Erythroblast (primary cell): ENCODE measurements around the gene MYOD1.
A peak's percentile ranks its signal among the peaks of the same experiment; 100 is the strongest.

Source experiments
- DNase-seq, 2 experiments: peaks; one replicate each; lab custom pipeline; 2025; lab: John Stamatoyannopoulos, UW
- GATA1 ChIP-seq: IDR thresholded peaks from 2 replicates; pipeline ENCODE4 v1.6.1; 2011; ENCODE audit warnings: low read depth, mild to moderate bottlenecking, control low read depth, low read length, moderate library complexity
- POLR2A ChIP-seq: IDR thresholded peaks from 2 replicates; pipeline ENCODE4 v1.6.1; 2011; ENCODE audit warnings: mild to moderate bottlenecking, low read length

MYOD1 gene

DNA sequence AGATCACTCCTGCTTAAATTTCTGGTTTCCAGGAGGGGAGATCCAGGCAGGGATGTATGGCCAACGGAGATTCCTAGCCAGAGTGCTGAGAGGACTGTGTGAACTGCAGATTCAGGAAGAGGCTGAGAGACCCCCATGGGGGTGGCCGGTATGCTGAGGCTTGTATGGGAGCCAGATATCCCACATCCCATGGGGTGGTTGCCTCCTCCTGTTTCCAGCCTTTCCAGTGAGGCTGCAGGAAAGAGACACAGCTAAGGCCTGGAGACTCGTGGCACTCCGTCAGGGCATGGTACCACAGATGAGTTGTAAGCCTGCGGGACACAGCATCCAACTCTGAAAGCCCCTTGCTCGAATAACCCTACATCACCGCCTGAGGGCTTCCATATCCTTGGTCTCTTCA lies 1.4 kb upstream of the MYOD1 start:
- DNase-seq = no peak
- TF ChIP-seq GATA1 (no peak), POLR2A (no peak)

DNA sequence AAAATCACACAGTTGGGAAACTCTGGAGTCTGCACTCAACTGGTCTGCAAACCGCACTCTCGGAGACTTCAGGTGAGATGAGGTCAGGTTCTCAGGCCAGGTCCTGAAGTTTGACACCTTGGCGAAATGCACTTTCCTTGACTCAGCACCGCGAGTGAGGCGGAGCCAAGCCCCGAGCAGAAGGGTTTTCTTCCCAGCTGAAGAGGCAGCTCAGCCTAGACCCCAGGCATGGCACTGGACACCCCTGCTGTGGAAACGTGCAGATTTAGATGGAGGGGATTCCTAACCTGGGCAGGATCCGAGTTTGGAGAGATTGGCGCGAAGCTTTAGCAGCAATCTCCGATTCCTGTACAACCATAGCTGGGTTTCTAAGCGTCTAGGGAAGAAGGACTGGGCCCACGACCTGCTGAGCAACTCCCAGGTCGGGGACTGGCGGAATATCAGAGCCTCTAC lies 835 bp upstream of the MYOD1 start:
- no peak for DNase-seq
- no peak for TF ChIP-seq POLR2A
- no peak for TF ChIP-seq GATA1

DNA sequence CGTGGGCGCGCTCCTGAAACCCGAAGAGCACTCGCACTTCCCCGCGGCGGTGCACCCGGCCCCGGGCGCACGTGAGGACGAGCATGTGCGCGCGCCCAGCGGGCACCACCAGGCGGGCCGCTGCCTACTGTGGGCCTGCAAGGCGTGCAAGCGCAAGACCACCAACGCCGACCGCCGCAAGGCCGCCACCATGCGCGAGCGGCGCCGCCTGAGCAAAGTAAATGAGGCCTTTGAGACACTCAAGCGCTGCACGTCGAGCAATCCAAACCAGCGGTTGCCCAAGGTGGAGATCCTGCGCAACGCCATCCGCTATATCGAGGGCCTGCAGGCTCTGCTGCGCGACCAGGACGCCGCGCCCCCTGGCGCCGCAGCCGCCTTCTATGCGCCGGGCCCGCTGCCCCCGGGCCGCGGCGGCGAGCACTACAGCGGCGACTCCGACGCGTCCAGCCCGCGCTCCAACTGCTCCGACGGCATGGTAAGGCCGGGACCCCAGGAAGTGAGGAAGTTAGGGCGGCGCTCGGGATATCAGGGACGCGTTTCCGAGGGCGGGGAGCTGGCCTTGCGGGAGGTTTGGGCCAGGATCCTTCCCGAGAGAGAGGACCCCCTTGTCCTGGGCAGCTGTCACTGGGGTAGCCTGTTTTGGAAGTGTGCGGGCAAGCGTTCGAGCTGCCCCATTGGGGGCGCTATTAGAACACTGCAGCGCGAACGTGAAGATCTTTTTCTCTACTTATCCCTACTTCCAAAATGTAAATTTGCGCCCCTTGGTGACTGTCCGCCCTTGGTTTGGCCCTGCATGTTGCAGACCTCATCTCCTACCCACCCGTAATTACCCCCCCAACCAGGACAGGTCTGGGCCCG lies 796 bp downstream of the MYOD1 start:
- TF ChIP-seq GATA1 (no peak), POLR2A (no peak)
- DNase-seq = peak; percentile 7 to 16

DNA sequence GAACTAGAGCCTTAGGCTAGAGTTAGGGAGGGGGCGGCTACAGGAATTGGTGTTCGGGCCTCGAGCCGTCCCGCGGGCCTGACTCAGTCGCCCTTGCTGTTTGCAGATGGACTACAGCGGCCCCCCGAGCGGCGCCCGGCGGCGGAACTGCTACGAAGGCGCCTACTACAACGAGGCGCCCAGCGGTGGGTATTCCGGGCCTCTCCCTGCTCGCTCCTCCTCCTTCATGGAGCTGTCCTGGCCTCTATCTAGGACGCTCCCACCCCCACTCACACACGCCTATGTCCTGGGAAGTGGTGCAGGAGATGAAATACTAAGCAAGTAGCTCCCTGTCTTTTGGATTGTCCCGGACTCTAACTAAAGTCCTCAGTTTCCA lies 1.4 kb downstream of the MYOD1 start:
- no peak for DNase-seq
- TF ChIP-seq GATA1 (no peak), POLR2A (no peak)

DNA sequence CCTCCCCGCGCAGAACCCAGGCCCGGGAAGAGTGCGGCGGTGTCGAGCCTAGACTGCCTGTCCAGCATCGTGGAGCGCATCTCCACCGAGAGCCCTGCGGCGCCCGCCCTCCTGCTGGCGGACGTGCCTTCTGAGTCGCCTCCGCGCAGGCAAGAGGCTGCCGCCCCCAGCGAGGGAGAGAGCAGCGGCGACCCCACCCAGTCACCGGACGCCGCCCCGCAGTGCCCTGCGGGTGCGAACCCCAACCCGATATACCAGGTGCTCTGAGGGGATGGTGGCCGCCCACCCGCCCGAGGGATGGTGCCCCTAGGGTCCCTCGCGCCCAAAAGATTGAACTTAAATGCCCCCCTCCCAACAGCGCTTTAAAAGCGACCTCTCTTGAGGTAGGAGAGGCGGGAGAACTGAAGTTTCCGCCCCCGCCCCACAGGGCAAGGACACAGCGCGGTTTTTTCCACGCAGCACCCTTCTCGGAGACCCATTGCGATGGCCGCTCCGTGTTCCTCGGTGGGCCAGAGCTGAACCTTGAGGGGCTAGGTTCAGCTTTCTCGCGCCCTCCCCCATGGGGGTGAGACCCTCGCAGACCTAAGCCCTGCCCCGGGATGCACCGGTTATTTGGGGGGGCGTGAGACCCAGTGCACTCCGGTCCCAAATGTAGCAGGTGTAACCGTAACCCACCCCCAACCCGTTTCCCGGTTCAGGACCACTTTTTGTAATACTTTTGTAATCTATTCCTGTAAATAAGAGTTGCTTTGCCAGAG lies 2.0 kb downstream of the MYOD1 start:
- TF ChIP-seq GATA1 (no peak), POLR2A (no peak)
- DNase-seq = no peak

DNA sequence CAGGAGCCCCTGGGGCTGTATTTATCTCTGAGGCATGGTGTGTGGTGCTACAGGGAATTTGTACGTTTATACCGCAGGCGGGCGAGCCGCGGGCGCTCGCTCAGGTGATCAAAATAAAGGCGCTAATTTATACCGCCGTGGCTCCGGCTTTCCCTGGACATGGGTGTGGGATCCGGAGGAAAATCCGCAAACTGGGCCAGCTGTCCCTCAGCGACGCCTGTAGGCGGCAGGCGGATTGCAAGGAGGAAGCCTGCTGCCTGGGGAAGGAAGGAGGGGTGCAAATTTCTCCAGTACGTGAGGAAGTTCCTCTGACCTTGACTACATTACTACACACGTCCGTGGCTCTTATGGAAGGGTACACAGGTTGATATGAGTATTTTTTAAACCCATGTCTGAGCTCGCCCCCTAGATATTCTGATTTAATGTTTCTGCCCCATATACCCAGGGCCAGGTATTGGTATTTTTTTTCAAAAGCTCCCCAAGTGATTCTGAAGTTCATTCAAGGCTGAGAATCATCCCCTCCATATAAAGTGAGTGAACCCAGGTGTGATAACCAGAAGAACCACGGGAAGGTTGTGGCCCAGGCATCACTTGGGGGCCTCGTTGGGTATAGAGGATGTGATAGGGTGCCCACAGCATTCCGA lies 2.8 kb downstream of the MYOD1 start:
- no peak for DNase-seq
- TF ChIP-seq GATA1 (no peak), POLR2A (no peak)

DNA sequence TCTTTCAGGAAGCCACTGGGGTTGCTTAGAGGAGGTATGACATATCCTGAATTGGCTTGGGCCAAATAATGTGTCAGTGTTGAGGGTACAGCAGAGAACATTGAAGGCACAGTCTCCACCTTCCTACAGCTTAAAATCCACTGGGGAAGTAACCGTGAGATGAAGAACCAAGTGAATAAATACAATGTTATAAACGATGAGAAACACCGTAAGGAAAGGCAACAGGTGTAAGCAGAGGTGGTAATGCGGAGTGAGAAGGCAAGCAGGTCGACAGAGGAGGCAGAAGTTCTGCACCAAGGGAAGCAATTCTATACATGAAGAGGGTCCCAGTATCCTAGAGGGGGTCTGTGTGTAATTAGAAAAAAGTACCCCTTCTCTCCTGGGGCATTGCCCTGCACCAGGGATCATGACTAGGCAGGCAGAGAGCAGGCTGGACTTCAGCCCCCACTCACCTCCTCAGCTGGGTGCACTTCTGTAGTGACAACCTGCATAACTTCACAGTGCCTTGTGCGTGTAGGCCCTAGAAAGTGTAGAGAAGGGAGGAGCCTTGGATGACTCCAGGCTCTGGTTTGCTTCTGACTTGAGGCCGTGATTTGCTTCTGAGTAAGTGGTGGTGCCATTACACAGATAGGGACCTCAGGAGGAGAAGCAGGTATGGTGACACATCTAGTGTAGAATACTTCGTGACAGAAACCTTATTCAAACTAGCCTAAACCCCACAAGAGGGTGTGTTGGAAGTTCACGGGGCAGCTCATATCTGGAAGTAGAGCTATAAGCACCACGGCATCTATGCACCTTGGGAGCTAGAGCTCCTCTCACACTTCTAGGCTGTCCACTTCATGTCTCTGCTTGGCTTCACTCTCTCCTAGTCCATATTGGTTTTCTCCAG lies 4.9 kb downstream of the MYOD1 start:
- TF ChIP-seq GATA1 (no peak), POLR2A (no peak)

DNA sequence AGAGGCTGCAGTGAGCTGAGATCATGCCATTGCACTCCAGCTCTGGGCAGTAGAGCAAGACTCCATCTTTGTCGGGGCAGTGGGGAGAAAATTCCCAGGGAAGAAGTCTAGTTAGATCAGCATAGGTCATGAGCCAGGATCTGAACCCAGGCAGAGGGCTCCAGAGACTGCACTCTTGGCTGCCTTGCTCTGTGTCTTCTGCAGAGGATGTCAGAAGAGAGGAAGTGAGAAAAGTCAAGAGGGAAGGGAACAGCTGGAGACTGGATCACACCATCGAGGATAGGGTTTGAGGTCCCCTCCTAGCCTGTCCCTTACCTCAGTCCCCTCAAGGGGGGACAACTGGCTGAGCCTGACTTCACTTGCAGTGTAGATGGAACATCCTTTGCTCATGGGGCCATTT lies 5.8 kb downstream of the MYOD1 start:
- TF ChIP-seq GATA1 (no peak), POLR2A (no peak)

More for the DNA sequence above, 4.9 kb downstream of the MYOD1 start:
- no peak for DNase-seq

DNA sequence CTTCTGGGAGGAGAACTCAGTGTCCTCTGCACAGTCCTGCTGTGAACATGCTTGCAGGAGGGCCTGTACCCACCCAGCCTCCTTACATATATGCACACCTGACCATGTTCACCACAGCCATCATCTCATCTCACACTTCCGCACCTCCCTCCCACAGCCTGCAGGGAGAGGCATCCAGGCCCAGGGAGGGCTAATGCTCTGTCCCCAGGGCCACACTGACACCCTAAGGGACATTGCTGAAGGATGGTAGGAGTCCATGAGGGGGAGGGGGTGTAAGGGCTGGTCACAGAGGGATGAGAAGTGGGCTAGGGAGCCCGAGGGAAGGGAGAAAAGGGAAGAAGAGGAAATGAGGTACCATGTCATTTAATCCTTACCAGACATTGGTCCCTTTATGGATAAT lies 10.8 kb downstream of the MYOD1 start:
- no peak for DNase-seq
- no peak for TF ChIP-seq POLR2A
- no peak for TF ChIP-seq GATA1

More for the DNA sequence above, 5.8 kb downstream of the MYOD1 start:
- DNase-seq = no peak

DNA sequence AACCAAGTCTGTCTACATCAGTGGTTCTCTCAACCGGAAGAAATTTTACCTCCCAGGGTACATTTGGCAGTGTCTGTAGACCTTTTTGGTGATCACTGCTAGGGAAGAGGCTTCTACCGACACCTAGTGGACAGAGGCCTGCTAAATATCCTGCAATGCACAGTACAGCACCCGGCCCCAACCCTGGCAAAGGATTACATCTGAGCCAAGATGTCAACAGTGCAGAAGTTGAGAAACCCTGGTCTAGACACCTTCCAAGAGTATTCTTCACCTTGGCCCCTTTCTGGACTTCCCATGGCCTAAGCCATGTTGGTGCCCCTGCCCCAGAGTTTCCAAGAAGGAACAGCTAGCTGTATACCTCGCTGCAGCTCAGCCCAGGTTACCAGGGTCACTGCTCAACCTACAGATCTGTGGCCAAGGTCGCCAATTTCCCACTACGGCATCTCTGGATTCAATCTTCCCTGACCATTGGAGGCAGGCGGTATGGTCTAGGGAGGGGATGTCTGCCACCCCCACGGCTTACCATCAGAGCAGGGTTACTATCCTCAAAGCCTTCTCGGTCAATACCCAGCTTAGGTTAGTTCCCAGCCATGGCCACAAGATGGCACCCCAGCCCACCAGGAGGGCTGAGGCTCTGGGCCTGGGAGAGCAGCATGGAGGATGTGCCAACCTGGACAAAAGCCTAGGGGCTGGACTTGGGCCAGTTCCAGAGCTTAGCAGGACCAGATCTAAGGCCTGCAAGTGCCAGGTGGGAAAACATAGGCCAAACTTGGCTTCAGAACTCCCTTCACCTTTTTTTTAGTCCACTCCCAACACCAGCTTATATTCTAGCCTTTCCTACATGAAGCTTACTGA lies 11.5 kb downstream of the MYOD1 start:
- TF ChIP-seq POLR2A = no peak
- TF ChIP-seq GATA1 = no peak
- peak; percentile 48 to 71 for DNase-seq

DNA sequence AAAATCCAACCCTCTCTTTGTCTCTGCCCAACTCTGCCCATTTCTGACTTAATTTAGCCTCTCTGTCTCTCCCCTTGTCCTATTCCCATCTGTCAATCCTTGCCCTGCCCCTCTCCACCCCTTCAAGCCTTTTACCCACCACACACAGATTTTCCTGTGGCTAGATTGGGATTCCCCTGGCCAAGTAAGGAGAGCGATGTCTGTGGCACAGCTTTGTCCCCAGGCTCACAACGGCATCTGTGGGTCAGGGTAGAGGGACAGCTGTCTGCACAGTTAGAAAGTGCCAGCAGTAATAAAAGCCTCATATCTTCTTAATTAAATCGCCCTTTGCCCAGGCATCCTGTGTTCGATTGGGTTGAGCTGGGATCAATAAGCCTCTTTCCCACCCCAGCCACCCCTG lies 13.9 kb downstream of the MYOD1 start:
- no peak for DNase-seq
- no peak for TF ChIP-seq POLR2A
- TF ChIP-seq GATA1 = no peak

DNA sequence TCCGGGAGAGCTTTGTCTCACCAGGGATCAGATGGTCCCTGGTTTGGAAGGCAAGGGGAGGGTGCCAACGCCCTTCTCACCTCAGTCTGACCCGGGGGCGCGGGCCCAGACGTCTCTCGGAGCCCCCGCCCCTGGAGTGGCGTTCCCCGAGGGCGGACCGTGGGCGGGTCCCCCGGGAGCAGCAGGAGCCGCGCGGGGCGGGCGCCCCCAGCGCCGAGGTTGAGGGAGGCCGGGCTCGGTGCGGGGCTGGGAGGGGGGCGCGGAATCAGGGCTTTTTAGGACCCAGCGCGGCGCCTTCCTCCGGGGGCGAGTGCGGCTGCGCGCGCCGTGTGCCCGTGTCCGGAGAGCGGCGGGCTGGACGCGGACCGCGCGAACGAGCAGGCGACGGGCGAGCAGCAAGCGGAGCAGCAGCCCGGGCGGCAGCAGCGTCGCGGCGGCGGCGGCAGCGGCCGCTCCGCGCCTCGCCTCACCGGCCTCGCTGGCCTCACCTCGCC lies 15.1 kb downstream of the MYOD1 start, which contains the start of gene KCNC1:
KCNC1 (plus strand) TSS at position 364 of the 494 bp plus-strand sequence. CDS start 1,222 bp downstream, outside the sequence.
- peak in 1 of 2 experiments; percentile 13 for DNase-seq
- no peak for TF ChIP-seq GATA1
